WTC11 (cell line): ENCODE results near the gene ASCC3. TPM values are rescaled to one million over a fixed set of nuclear protein-coding genes. Genes with fewer than 3 reads are reported as not detected.

Experiments
- ATAC-seq: fragments of 200-7000 bp; cut with Tn5 transposase; 2 replicates; pipeline ENCODE4 v1.10.0; 2021; ENCODE audit warnings: mild to moderate bottlenecking, moderate library complexity
- CTCF ChIA-PET: fragments of 300-600 bp; sonication (Branson Sonifier 250); formaldehyde crosslinking; loops from one replicate; lab custom pipeline; 2021; ENCODE audit warnings: antibody characterized with exemption; lab: Charles Lee
- POLR2A ChIA-PET: fragments of 350-600 bp; sonication (Branson Sonifier 250); formaldehyde crosslinking; loops from one replicate; lab custom pipeline; 2021; ENCODE audit warnings: antibody characterized with exemption; lab: Charles Lee
- DNase-seq: peaks from one replicate; pipeline ENCODE4 v3.0.0; 2021; ENCODE audit warnings: low spot score
- H3K27ac Mint-ChIP-seq: 2 replicates; pipeline ENCODE4 v1.8.0; 2021; ENCODE audit warnings: mixed read lengths
- H3K27me3 Mint-ChIP-seq: 2 replicates; pipeline ENCODE4 v1.8.0; 2021; ENCODE audit warnings: low read depth, mild to moderate bottlenecking, moderate library complexity, mixed read lengths
- H3K36me3 Mint-ChIP-seq: 2 replicates; pipeline ENCODE4 v1.8.0; 2021; ENCODE audit warnings: mixed read lengths
- H3K4me1 Mint-ChIP-seq: 2 replicates; pipeline ENCODE4 v1.8.0; 2022; ENCODE audit warnings: mixed read lengths
- H3K4me3 Mint-ChIP-seq: 2 replicates; pipeline ENCODE4 v1.8.0; 2021; ENCODE audit warnings: mild to moderate bottlenecking, moderate library complexity, mixed read lengths
- H3K9me3 Mint-ChIP-seq: 2 replicates; pipeline ENCODE4 v1.8.0; 2021; ENCODE audit warnings: mixed read lengths
- AFF4 ChIP-seq: sonication (generic); formaldehyde crosslinking; IDR thresholded peaks from 2 replicates; pipeline ENCODE4 v1.8.1; 2023; ENCODE audit warnings: mild to moderate bottlenecking, missing genetic modification reagents, borderline replicate concordance
- CDX4 ChIP-seq: fragments of 250-450 bp; sonication (Bioruptor Pico); IDR thresholded peaks from 2 replicates; pipeline ENCODE4 v1.9.0; 2021; ENCODE audit warnings: moderate library complexity, mild to moderate bottlenecking, inconsistent platforms, borderline replicate concordance
- E2F1 ChIP-seq: sonication (generic); formaldehyde crosslinking; IDR thresholded peaks from 2 replicates; pipeline ENCODE4 v1.8.0; 2022; ENCODE audit warnings: mild to moderate bottlenecking, missing genetic modification reagents
- E2F4 ChIP-seq: sonication (generic); formaldehyde crosslinking; IDR thresholded peaks from 2 replicates; pipeline ENCODE4 v1.8.1; 2022; ENCODE audit warnings: low read depth, mild to moderate bottlenecking, moderate library complexity, missing genetic modification reagents, borderline replicate concordance
- ELF4 ChIP-seq: sonication (generic); formaldehyde crosslinking; IDR thresholded peaks from 2 replicates; pipeline ENCODE4 v1.8.1; 2022; ENCODE audit warnings: low read depth, mild to moderate bottlenecking, moderate library complexity, missing genetic modification reagents
- ETV6 ChIP-seq: sonication (generic); formaldehyde crosslinking; IDR thresholded peaks from 2 replicates; pipeline ENCODE4 v1.8.1; 2022; ENCODE audit warnings: mild to moderate bottlenecking, missing genetic modification reagents
- GRHL2 ChIP-seq: fragments of 250-450 bp; sonication (Bioruptor Pico); IDR thresholded peaks from 2 replicates; pipeline ENCODE4 v1.8.0; 2022; ENCODE audit warnings: mild to moderate bottlenecking, moderate library complexity; ENCODE audit not compliant: insufficient replicate concordance, severe bottlenecking
- GTF2I ChIP-seq: fragments of 250-450 bp; sonication (Bioruptor Pico); conservative IDR thresholded peaks from 2 replicates; pipeline ENCODE4 v1.4.0; 2021; ENCODE audit warnings: mild to moderate bottlenecking
- MAX ChIP-seq: sonication (generic); formaldehyde crosslinking; IDR thresholded peaks from 2 replicates; pipeline ENCODE4 v1.8.0; 2022; ENCODE audit warnings: mild to moderate bottlenecking, missing genetic modification reagents
- MXD4 ChIP-seq: fragments of 250-450 bp; sonication (Bioruptor Pico); IDR thresholded peaks from 2 replicates; pipeline ENCODE4 v1.8.0; 2021; ENCODE audit warnings: mild to moderate bottlenecking, moderate library complexity, borderline replicate concordance
- NR2C2 ChIP-seq: sonication (generic); formaldehyde crosslinking; IDR thresholded peaks from 2 replicates; pipeline ENCODE4 v1.8.0; 2022; ENCODE audit warnings: mild to moderate bottlenecking, missing genetic modification reagents
- PRRX2 ChIP-seq: fragments of 250-450 bp; sonication (Bioruptor Pico); IDR thresholded peaks from 2 replicates; pipeline ENCODE4 v1.8.0; 2021; ENCODE audit warnings: mild to moderate bottlenecking
- SP1 ChIP-seq: sonication (generic); formaldehyde crosslinking; conservative IDR thresholded peaks from 2 replicates; pipeline ENCODE4 v1.8.1; 2022; ENCODE audit warnings: missing genetic modification reagents
- STAT6 ChIP-seq: sonication (generic); formaldehyde crosslinking; conservative IDR thresholded peaks from 2 replicates; pipeline ENCODE4 v1.8.1; 2023; ENCODE audit warnings: mild to moderate bottlenecking, low read depth, missing genetic modification reagents, moderate library complexity
- TEAD4 ChIP-seq: sonication (generic); formaldehyde crosslinking; IDR thresholded peaks from 2 replicates; pipeline ENCODE4 v1.8.0; 2022; ENCODE audit warnings: mild to moderate bottlenecking, missing genetic modification reagents
- ZBTB43 ChIP-seq: sonication (generic); formaldehyde crosslinking; IDR thresholded peaks from 2 replicates; pipeline ENCODE4 v1.8.1; 2023; ENCODE audit warnings: mild to moderate bottlenecking, missing genetic modification reagents
- ZMAT4 ChIP-seq: fragments of 250-450 bp; sonication (Bioruptor Pico); IDR thresholded peaks from 2 replicates; pipeline ENCODE4 v1.9.0; 2021; ENCODE audit warnings: mild to moderate bottlenecking
- ZNF232 ChIP-seq: sonication (generic); formaldehyde crosslinking; IDR thresholded peaks from 2 replicates; pipeline ENCODE4 v1.8.0; 2022; ENCODE audit warnings: mild to moderate bottlenecking, missing genetic modification reagents
- ZNF317 ChIP-seq: sonication (generic); formaldehyde crosslinking; IDR thresholded peaks from 2 replicates; pipeline ENCODE4 v1.8.1; 2023; ENCODE audit warnings: low read depth, mild to moderate bottlenecking, moderate library complexity, missing genetic modification reagents, borderline replicate concordance
- ZNF423 ChIP-seq: fragments of 250-450 bp; sonication (Bioruptor Pico); IDR thresholded peaks from 2 replicates; pipeline ENCODE4 v2.1.2; 2022; ENCODE audit warnings: mild to moderate bottlenecking, moderate library complexity
- total RNA-seq: library from RNA; stranded (reverse); gene quantifications from 3 replicates; pipeline ENCODE4 v1.2.3, GENCODE V29; 2021

ASCC3 gene
- total RNA-seq, 1 experiment from 2014 or later = 80.7 TPM

- CTCF ChIA-PET = interaction anchor here (1.2 kb wide), 1 partner anchor 51 kb away, joined by 4 read pairs; no protein-coding TSS in a partner anchor
- DNase-seq (no peak), ATAC-seq (no peak)
- H3K4me3 Mint-ChIP-seq = no peak overlapping the region
- H3K9me3 Mint-ChIP-seq = no peaks in the 10 kb centered on the region
- no peaks in the 10 kb centered on the region for H3K27me3 Mint-ChIP-seq
- peaks cover 24% of the 10 kb centered on the region for H3K36me3 Mint-ChIP-seq
- H3K27ac Mint-ChIP-seq = no peak overlapping the region
- POLR2A ChIA-PET = no interaction called here
- no peak for TF ChIP-seq ELF4 (CRISPR knock-in tag)
- no peak for TF ChIP-seq ZNF423 (CRISPR knock-in tag)
- H3K4me1 Mint-ChIP-seq = 0 out of 2 replicates have a peak, but pooled peaks cover 2% of the 10 kb centered on the region
Measured at GRCh38 chr6:100512203-100512862, 368.8 kb downstream of the ASCC3 start.

GRCh38 chr6:100509101-100509500 is 372.0 kb downstream of the ASCC3 start:
- Mint-ChIP-seq H3K36me3 (peaks cover 24% of the 10 kb centered on the region), H3K27ac (no peak overlapping the region), H3K27me3 (no peaks in the 10 kb centered on the region), H3K9me3 (no peaks in the 10 kb centered on the region), H3K4me1 (0 out of 2 replicates have a peak, but pooled peaks cover 2% of the 10 kb centered on the region), H3K4me3 (no peak overlapping the region)
- ATAC-seq = no peak
- CTCF ChIA-PET = no interaction called here
- POLR2A ChIA-PET = no interaction called here
- no peak for DNase-seq
- TF ChIP-seq ETV6 (CRISPR knock-in tag) (no peak), ZNF232 (CRISPR knock-in tag) (no peak), ZBTB43 (CRISPR knock-in tag) (no peak), ZNF317 (CRISPR knock-in tag) (no peak), GTF2I (CRISPR knock-in tag) (no peak), ZMAT4 (no peak), CDX4 (no peak), MXD4 (CRISPR knock-in tag) (no peak), E2F4 (no peak), NR2C2 (no peak), AFF4 (no peak), SP1 (CRISPR knock-in tag) (no peak), STAT6 (no peak), GRHL2 (CRISPR knock-in tag) (no peak), E2F1 (CRISPR knock-in tag) (no peak), TEAD4 (CRISPR knock-in tag) (no peak), PRRX2 (CRISPR knock-in tag) (no peak), MAX (CRISPR knock-in tag) (no peak)
